Astrocyte (in vitro differentiated cells and primary cell): ENCODE results near the gene AUTS2.

Source experiments
- EZH2 ChIP-seq: IDR thresholded peaks from 2 replicates; pipeline ENCODE4 v1.6.1; 2012; ENCODE audit warnings: mild to moderate bottlenecking, low read length, inconsistent platforms; ENCODE audit not compliant: insufficient read depth
- TF ChIP-seq, protein P1 (sequence below): IDR thresholded peaks from 2 replicates; pipeline ENCODE4 v1.5.1; 2011; ENCODE audit warnings: low read depth, mild to moderate bottlenecking, inconsistent platforms, low read length, moderate library complexity; ENCODE audit not compliant: insufficient read depth

- TF ChIP-seq EZH2: no peak
- TF ChIP-seq, protein P1, sequence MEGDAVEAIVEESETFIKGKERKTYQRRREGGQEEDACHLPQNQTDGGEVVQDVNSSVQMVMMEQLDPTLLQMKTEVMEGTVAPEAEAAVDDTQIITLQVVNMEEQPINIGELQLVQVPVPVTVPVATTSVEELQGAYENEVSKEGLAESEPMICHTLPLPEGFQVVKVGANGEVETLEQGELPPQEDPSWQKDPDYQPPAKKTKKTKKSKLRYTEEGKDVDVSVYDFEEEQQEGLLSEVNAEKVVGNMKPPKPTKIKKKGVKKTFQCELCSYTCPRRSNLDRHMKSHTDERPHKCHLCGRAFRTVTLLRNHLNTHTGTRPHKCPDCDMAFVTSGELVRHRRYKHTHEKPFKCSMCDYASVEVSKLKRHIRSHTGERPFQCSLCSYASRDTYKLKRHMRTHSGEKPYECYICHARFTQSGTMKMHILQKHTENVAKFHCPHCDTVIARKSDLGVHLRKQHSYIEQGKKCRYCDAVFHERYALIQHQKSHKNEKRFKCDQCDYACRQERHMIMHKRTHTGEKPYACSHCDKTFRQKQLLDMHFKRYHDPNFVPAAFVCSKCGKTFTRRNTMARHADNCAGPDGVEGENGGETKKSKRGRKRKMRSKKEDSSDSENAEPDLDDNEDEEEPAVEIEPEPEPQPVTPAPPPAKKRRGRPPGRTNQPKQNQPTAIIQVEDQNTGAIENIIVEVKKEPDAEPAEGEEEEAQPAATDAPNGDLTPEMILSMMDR: no peak
These were observed 925.1 kb downstream of the AUTS2 start for GRCh38 chr7:70523249-70523988.
